Measurements from ENCODE around the gene NUDT3.

GRCh38 chr6:34229877-34230276, 162.6 kb downstream of the NUDT3 start:
- TF ChIP-seq, protein P1, sequence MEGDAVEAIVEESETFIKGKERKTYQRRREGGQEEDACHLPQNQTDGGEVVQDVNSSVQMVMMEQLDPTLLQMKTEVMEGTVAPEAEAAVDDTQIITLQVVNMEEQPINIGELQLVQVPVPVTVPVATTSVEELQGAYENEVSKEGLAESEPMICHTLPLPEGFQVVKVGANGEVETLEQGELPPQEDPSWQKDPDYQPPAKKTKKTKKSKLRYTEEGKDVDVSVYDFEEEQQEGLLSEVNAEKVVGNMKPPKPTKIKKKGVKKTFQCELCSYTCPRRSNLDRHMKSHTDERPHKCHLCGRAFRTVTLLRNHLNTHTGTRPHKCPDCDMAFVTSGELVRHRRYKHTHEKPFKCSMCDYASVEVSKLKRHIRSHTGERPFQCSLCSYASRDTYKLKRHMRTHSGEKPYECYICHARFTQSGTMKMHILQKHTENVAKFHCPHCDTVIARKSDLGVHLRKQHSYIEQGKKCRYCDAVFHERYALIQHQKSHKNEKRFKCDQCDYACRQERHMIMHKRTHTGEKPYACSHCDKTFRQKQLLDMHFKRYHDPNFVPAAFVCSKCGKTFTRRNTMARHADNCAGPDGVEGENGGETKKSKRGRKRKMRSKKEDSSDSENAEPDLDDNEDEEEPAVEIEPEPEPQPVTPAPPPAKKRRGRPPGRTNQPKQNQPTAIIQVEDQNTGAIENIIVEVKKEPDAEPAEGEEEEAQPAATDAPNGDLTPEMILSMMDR (IDR thresholded peaks at IDR 0.05), result no peak
- TF ChIP-seq POLR2A (IDR thresholded peaks at IDR 0.05) (no peak), POLR2AphosphoS5 (IDR thresholded peaks at IDR 0.05) (no peak)
